ENCODE data around the gene GRIN3A. TPM values are rescaled to one million over a fixed set of nuclear protein-coding genes. Genes with fewer than 3 reads are reported as not detected.

The GRIN3A gene
- total RNA-seq, 1 donor from 2014 or later: 0.35 TPM

- no peak for TF ChIP-seq CTCF (conservative IDR thresholded peaks at IDR 0.05)
- Mint-ChIP-seq H3K4me1 (no peaks in the 10 kb centered on the region), H3K27me3 (ENCODE audit: low read depth) (peaks cover 3% of the 10 kb centered on the region), H3K36me3 (ENCODE audit: low read depth) (no peaks in the 10 kb centered on the region), H3K27ac (ENCODE audit: unreplicated experiment) (no peak overlapping the region), H3K4me3 (no peak overlapping the region), H3K9me3 (peaks cover 4% of the 10 kb centered on the region)
- DNase-seq (ENCODE audit: low read depth, low spot score): no peak
These were observed 112.2 kb downstream of the GRIN3A start for GRCh38 chr9:101626295-101626694.

- peaks cover 3% of the 10 kb centered on the region for H3K27me3 Mint-ChIP-seq (ENCODE audit: low read depth)
- DNase-seq (ENCODE audit: low read depth, low spot score): no peak
- TF ChIP-seq CTCF (conservative IDR thresholded peaks at IDR 0.05): no peak
- H3K4me1 Mint-ChIP-seq: no peaks in the 10 kb centered on the region
- H3K9me3 Mint-ChIP-seq: peaks cover 4% of the 10 kb centered on the region
- no peaks in the 10 kb centered on the region for H3K36me3 Mint-ChIP-seq (ENCODE audit: low read depth)
- H3K27ac Mint-ChIP-seq (ENCODE audit: unreplicated experiment): no peak overlapping the region
- no peak overlapping the region for H3K4me3 Mint-ChIP-seq
These were observed 112.6 kb downstream of the GRIN3A start for GRCh38 chr9:101625876-101626275.

- Mint-ChIP-seq H3K27ac (ENCODE audit: unreplicated experiment) (no peak overlapping the region), H3K4me3 (no peak overlapping the region), H3K27me3 (ENCODE audit: low read depth) (no peaks in the 10 kb centered on the region), H3K36me3 (ENCODE audit: low read depth) (no peaks in the 10 kb centered on the region), H3K9me3 (peaks cover 9% of the 10 kb centered on the region), H3K4me1 (no peaks in the 10 kb centered on the region)
- TF ChIP-seq CTCF (conservative IDR thresholded peaks at IDR 0.05): no peak
- DNase-seq (ENCODE audit: low read depth, low spot score): no peak
These were observed 118.0 kb downstream of the GRIN3A start for GRCh38 chr9:101620452-101620851.

GRCh38 chr9:101618698-101619097 is 119.7 kb downstream of the GRIN3A start:
- no peak for DNase-seq (ENCODE audit: low read depth, low spot score)
- no peak for TF ChIP-seq CTCF (conservative IDR thresholded peaks at IDR 0.05)
- no peaks in the 10 kb centered on the region for H3K4me1 Mint-ChIP-seq
- H3K27me3 Mint-ChIP-seq (ENCODE audit: low read depth): no peaks in the 10 kb centered on the region
- H3K27ac Mint-ChIP-seq (ENCODE audit: unreplicated experiment): no peak overlapping the region
- peaks cover 8% of the 10 kb centered on the region for H3K9me3 Mint-ChIP-seq
- no peak overlapping the region for H3K4me3 Mint-ChIP-seq
- H3K36me3 Mint-ChIP-seq (ENCODE audit: low read depth): no peaks in the 10 kb centered on the region

- no peak for TF ChIP-seq CTCF (conservative IDR thresholded peaks at IDR 0.05)
- H3K9me3 Mint-ChIP-seq: no peaks in the 10 kb centered on the region
- DNase-seq (ENCODE audit: low read depth, low spot score): no peak
- peaks cover 18% of the 10 kb centered on the region for H3K27me3 Mint-ChIP-seq (ENCODE audit: low read depth)
- H3K27ac Mint-ChIP-seq (ENCODE audit: unreplicated experiment): no peak overlapping the region
- H3K36me3 Mint-ChIP-seq (ENCODE audit: low read depth): no peaks in the 10 kb centered on the region
- no peak overlapping the region for H3K4me3 Mint-ChIP-seq
- H3K4me1 Mint-ChIP-seq: peaks cover 3% of the 10 kb centered on the region
These were observed 132.9 kb downstream of the GRIN3A start for GRCh38 chr9:101605547-101605946.

- Mint-ChIP-seq H3K4me1 (peaks cover 3% of the 10 kb centered on the region), H3K36me3 (ENCODE audit: low read depth) (no peaks in the 10 kb centered on the region), H3K9me3 (no peaks in the 10 kb centered on the region), H3K27ac (ENCODE audit: unreplicated experiment) (no peak overlapping the region), H3K4me3 (no peak overlapping the region), H3K27me3 (ENCODE audit: low read depth) (peaks cover 27% of the 10 kb centered on the region)
- DNase-seq (ENCODE audit: low read depth, low spot score): no peak
- no peak for TF ChIP-seq CTCF (conservative IDR thresholded peaks at IDR 0.05)
These were observed 134.2 kb downstream of the GRIN3A start for GRCh38 chr9:101604296-101604695.

Measured in neural crest cell (in vitro differentiated cells).